IPS DF 4.7 (cell line): ENCODE data around the gene LHX3.

ENCODE experiments used
- DNase-seq: peaks from one replicate; pipeline ENCODE4 v3.0.0-alpha.2; 2013; ENCODE audit warnings: low spot score; ENCODE audit errors: extremely low read depth

LHX3 gene

DNA sequence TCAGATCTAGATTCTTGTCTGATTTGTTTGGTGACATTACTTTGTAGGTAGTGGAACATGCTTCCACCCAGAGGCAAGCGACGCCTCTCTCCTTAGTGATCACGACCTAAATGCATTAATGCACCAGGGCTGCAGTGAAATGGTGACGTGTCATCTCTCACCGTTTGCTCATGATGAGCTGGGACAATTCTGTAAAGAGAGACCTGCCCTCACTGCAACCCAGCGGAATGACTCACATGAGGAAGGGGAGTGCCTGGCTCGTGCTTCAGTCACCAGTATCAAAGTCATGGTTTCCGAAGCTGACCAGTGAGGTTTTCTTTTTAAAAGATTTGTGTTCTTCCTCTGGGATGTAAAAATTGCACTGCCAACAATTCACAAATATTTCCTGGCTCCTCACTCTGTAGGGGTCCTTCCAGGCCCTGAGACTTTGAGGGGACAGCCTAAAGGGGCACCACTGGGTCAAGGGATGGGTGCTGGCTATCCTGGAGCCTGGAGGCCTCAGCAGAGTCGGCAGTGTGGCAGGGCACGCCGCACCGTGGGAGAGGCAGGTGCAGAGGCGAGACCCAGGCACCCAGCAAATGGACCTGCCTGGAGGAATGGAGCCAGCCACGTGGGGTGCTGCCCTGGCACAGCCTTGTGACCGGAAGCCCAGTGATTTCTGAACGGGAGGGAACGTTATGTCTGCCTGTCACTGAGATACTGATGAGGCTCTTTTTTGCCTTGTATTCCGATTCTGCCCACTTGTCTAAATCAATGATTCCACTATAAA is 23.4 kb upstream of the LHX3 start:
- DNase-seq, result no peak

DNA sequence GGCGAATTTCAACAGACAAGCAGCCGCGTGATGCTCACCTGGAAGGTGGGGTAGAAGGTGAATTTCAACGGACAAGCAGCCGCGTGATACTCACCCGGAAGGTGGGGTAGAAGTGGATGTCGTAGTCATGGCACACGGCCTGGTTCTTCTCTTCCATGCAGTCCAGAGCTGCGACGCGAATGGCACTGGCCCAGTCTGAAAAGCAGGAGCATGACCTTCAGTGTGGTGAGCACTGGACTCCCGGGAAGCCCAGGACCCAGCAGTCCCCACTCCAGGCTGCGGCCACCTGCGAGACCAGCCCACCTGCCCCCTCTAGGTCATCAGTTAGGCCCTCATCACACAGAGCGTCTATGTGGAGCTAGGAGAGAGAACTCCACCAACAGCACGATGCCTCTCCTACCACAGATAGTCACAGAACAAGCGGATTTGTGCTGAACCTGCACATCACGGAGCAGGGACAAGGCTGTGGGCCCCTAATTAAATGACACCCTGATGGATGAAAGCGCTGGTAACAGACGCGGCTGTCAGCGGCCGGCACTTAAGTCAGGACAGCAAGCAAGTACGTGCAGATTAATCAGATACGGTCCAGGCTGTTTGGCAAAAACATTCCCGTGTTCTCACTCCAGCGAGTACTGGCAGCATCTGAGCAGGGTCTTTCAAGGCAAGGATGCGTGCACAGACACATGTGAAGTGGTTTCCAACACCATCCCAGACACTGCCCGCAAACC is 21.9 kb upstream of the LHX3 start:
- no peak for DNase-seq

DNA sequence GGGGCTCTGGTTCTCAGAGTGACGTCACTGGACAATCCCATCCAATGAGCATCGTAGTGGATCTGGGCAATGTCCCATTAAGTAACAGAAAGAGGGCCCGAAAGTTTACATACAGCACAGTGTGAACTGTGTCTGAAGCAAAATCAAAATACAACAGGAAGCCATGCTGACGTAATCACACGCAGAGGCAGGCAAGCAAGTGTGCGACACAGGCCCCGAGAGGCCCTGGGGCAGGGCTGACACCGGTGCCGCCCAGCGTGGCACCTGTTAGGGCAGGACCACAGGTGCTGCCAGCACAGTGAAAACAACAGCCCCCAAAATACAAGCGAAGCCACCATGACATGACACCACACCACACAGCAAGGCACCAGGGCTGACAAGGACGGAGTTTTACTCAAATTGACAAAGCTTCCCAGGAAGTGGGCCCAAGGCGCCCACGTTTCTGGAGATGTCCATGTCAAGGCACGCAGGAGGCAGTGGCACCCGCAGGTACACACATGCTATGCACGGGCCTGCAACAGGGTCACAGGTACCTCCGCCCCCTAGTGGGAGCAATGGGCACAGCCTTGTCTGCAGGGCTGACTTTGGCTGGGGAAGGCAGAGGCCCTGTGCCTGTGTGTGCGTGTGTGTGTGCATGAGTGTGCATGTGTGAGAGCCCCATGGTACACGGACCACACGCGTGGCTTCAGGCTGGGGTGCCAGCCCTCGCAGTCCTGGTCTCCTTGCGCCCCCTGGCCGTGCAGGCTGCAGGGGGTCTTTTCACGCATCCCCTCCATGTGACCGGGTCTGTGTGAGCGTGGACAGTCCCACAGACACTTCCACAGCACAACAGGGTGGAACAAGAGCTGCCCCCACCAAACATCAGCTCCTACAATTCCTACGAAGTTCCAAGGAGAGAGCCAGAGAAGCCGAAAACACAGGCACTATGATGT is 21.1 kb upstream of the LHX3 start:
- DNase-seq, result peak; percentile 44

DNA sequence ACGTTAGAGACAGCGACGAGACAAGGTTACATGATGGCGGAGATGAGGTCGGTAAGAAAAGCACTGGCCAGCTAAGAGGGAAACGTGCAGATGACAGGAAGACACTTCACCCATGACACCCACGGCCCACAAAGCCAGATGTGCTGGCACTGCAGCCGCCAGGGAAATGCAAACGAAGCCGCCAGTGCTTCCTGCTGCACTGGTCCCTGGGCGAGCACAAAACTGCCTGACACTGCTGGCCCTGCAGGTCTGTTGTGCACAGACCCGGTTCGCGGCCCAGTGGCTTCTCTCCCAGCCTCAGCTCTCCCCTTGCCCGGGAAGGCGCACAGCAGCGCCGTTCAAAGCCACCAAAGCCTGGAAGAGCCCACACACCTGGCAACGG is 20.4 kb upstream of the LHX3 start:
- DNase-seq, result no peak

DNA sequence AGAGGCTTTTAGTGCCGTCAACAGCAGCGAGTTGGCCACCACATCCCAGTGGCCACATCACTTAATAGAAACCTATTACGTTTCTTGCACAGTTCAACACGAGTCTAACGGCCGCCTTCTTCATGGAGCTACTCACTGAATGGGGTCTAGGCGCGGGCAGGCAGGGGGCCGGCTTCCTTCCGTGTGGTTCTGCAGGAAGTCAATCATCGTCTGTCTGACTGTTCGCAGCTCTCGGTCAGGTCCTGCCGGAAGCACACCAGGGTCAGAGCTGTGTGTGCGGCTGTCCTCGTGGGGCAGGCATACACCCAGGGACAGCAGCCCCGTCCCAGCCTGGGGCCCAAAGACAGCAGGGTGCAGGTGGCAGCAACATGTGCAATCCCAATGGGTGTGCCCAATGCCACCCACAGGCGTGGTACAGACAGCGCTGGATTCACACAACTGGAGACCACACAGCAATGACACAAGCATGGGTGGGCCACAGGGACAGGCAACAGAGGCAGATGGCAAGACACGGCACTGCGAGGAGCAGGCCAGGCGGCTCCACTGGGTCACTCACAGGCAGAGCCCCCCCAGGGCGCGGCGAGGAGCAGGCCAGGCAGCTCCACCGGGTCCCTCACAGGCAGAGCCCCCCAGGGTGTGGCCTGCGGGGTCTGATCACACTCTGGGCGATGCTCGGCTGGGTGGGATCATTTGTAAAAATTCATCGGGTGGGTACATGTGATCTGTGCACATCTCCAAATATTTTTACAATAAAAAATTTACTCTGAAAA is 19.1 kb upstream of the LHX3 start:
- no peak for DNase-seq

DNA sequence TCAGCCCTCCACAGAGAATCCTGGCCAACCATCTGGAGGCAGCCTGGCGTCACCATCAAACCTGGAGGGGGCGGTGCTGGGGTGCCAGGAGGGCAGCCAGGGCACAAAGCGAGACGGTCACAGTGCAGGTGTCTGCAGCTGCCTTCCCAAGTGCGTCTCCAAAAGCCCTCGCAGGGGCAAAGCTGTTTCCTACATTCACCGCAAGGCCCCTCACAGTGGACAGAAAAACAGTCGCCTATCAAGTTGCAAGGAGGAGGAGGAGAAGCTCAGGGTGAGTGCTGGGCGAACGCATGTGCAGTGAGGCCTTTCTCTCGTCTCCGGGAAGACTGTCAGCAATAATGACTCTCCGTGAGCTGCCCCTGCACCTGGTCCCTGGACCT is 18.0 kb upstream of the LHX3 start:
- DNase-seq, result no peak

DNA sequence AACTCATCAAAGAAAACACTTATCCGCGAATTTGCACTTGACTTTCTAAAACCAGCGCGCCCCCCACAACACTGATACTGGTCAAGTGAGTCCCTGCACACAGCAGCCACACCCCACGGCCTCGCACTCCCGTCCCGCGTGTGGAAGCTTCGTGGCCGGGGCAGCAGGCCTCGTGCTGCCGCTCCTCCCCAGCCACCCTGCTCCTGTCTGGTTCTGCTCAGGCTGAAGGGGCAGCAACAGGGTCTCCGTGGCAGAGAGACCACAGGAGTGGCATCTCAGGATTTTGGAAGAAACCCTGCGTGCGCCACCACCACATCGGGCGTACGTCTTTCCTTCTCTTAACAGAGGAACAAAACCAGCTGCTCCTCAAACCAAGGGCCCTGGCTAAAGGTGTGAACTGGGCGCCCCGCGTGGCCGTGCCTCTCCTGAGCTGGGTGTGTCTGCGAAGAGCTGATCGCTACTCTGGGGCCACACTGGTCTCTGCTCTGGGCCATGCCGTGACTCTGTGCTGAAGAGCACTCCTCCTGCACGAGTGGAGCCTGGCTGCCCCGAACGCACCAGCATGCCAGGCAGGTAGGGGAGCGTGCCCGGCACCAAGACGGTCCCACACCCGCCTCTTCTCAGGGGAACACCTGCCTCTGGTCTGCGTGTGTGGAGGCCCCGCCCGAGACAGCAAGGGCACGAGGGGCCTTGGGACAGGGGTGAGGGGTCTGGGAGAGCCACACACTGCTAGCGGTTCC is 17.4 kb upstream of the LHX3 start:
- no peak for DNase-seq

DNA sequence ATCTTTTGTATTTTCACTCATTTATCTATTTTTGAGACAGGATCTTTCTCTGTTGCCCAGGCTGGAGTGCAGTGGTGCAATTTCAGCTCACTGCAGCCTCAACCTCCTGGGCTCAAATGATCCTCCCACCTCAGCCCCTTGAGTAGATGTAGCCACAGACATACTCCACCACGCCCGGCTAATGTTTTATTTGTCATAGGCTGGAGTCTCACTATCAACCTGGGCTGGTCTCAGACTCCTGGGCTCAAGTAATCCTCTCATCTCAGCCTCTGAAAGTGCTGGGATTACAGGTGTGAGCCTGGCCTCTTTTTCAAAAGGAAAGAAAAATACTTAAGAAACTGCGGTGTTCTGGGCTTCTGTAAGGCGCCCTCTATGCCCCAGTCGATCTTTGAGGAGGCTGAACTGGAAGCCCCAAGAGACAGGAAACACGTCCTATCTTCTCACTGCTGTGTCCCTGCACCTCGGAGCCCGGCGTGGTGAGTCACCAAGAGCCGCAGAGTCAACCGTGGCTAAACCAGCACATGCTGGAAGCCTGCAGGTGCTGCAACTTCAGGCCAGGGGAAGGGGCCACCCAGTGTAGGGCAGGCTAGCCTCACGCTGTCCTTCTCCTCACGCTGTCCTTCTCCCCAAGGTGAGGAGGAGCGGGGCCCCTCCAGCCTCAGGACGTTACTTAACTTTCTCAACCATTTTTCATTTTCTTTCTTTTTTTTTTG is 15.2 kb upstream of the LHX3 start:
- no peak for DNase-seq

DNA sequence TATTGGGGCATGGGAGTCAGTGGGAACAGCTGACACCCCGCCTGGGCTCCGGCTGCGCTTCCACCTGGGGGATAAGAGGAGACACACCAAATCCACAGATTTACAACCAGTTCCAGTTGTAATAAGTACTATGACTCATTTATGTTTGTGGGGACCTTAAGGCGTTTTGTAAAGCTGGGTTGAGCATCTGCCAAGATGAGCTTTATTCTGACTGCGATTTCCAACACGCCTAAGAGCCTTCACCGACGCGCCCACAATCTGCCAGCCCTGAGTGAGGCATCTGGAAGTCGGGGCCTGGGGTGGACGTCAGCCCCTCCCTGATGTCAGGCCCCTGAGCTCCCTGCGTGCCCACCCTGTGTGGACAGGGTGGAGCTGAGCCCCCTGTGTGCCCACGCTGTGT is 14.3 kb upstream of the LHX3 start:
- no peak for DNase-seq

DNA sequence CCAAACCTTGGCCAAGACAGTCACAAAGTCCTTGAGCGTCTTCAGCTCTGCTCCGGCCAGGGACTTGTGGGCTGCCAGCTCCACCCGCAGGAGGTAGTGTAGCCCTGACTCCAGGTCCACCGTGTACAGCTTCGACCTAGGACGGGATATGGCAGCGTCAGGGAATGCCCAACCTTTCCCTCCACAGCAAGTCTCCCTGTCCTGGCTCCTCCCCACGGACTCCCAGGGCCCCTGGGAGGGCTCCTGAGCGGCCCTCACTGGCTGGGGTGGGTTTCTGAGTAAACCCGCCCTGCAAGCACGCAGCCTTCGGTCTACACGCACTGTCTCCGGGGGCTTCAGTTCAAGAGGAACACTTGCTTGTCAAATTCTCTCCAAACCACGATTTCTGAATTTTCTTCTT is 13.7 kb upstream of the LHX3 start:
- no peak for DNase-seq

DNA sequence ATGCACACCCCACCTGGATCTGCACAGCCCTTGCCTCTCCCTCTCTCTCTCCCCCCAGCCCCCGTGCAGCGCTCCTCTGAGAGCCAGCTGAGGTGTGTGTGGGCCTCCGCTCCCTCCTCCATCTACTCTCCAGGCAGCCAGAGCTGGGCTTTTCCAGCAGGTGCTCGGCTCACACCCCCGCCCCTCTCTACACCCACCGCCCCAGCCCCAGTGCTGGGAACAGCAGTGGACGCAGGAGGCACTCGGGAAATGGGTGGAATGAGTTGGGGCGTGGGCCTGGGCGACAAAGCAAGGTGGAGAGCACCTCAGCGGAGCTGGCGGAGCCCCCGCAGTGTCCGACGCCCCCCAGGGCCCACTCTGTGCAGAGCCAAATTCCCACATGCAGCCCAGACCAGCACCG is 13.3 kb upstream of the LHX3 start:
- DNase-seq, result no peak

DNA sequence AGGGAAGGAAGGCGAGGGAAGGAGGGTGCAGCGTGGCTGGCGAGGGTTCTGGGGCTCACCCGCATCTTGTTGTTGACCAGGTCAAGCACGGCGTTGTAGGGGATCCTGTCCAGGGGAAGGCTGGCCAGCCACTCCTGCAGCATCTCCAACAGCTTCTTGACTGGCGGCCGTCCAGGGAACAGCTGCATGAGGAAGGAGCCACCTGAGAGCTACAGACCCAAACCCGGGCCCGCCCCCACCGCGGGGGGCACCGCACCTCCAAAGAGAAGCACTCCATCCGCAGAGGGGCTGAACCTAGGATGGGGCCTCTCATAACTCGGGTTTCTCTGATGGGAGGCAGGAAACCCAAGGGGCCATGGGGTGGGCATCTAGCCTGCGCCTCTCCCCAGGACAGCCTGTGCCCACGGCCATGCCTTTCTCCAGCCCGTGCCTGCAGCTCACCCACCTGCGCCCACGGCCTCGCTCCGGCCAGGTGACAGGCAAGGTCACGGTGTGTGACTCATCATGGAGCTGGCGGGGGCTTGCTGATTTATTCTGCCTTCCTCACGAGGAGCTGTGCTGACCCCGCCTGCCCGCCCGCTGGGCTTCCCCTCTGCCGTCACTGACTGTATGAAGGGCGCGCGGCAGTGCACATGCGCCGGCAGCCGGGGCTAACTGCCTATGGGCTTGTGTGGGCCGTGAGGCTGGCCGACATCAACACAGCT is 11.8 kb upstream of the LHX3 start:
- DNase-seq, result no peak

DNA sequence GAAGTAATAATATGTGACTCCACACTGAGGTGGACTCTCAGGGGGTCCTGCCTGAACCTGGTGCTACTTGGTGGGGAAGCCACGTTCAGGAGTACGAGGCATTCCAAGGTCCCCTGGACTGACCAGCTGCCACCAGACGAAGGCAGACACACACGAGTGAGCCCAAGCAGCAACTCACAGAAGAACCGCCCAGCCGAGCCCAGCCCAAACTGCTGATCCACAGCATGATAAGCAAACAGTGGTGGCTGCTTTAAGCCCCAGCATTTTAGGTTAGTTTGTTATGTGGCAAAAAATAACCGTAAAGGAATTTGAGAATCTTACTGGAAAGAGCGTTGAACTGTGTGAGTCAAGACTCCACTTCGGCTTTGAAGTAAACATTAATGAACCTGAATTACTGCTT is 8.8 kb upstream of the LHX3 start:
- no peak for DNase-seq

DNA sequence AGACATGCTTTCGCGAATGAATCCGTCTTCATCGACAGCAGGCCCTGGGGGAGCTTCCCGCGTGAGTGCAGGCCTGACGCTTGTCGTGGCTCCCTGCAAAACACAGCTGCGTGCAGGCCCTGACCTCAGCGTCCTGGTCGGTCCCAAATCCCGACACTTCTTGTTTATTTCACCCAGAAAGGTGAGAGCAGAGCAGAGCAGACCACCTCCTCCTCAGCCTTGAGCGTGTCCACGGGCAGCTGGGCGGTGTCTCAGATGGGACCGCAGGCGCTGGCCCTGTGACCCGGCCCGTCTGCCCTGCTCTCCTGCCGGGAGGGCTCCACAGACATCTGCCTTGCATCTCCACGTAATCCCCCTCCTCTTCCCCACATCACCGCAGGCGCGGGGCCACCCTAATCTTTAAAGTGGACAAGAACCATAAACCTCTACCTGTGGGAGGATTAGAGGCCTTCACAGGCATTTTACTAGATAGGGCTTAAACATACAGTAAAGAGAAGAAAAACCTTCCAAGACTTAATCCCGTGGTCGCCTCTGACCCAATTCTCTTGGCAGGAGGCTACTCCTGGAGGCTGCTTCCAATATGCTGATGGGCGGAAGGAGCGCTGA is 7.5 kb upstream of the LHX3 start:
- no peak for DNase-seq

DNA sequence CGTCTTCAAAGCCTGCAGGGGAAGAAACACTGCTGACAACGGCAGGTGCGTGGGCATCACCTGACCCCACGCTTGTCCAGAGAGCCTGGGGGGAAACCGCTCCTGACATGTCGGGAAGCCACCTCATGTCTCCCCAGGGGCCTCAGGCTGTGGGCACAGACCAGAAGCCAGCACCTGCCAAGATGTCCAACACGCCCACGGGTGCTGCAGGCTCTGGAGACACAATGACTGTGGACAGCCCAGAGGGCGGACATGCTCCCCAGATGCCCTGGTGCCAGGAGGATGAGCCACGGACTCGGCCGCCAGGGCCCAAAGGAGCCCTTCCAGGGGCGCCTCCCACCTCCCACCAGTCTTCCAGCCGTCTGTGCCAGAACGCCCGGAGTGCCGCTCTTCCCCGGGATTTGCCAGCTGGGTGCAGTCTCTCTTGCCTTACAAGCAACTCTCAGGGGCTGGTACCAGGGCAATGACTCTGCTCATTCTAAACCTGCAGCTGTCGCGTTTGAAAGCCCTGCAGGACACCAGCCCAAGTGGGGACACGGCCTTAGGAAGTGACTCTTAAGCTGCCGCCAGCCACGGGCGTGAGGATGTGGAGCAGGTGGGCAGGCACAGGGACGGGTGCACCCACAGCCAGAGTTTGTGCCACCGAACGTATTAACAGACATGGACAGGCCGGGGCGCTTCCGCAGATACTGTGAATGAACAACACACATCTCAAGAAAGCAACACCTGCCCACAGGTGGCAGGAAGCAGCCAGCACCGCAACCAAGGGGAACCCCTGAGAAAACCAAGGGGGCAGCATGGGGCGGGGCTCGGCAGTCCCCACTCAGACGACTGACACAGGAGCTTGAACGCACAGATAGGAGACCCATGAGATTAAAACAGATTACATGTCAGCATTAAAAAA is 6.8 kb upstream of the LHX3 start:
- no peak for DNase-seq

DNA sequence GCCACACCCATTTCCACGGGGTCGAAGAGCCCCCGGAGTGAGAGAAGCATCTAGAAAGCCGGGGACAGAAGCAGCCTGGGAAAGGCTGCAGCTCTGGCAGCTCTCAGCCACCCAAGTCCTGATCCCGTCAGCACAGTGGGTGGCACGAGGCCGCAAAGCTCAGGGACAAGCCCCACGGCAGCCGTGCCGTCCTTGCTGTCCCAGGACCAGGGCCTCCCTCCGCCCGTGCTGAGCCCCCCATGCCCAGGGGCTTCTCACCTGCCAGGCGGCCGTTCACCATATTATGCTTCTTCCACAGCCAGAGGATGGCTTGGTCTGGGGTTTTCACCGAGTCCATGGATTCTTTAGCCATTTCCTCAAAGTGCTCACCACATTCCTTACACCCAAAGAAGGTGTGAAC is 6.1 kb upstream of the LHX3 start:
- DNase-seq, result no peak

DNA sequence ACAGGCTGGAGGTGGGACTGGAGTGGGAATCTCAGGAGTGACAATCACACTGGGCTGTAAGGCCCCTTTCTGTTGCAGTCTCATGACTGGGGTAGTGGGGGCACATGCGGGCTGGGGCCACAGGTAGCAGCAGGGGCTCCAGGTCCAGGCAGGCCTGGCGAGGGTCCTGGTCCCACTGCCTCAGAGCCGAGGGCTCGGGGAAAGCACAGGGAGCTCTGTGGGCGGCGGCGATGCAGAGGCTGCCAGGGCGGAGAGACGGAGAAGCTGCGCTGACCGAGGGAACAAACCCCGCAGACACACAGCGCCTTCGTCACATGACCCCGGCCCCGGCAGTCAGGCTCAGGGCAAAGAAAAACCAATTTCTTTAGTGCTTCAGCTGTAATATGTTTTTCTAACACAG is 5.3 kb upstream of the LHX3 start:
- DNase-seq, result no peak

DNA sequence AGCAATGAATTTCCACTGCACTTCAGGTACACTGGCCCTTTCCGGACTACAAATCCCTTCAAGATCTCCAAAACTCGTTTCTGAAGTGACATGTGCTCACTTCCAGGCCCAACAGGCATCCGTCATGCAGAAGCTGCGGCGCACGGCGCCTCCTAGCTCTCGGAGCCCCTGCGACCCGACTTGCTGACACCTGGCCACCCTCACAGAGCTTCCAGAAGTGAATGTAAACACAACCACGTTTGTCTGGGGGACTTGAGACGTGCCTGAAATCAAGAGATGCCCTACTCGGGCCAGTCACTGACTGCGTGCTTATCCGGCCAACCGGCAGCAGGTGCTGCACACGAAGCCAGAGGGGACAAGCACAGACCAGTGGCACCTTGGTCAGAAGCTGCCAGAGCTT is 4.9 kb upstream of the LHX3 start:
- DNase-seq, result no peak
